OCI-LY7 (cell line): ENCODE data around the gene TRABD2B. TPM values are rescaled to one million over a fixed set of nuclear protein-coding genes. Genes with fewer than 3 reads are reported as not detected.

Experiments used
- BruUV-seq: library from RNA; stranded (reverse); fragments of 400-500 nt; replicated peaks from 2 replicates; lab custom pipeline; 2021; lab: Mats Ljungman, UMichigan
- CTCF ChIA-PET: fragments of 300-600 bp; sonication (Branson Sonifier 250); formaldehyde crosslinking; loops from one replicate; lab custom pipeline; 2022; ENCODE audit warnings: antibody characterized with exemption; ENCODE audit not compliant: unreplicated experiment; lab: Charles Lee
- POLR2A ChIA-PET: fragments of 300-600 bp; sonication (Branson Sonifier 250); formaldehyde crosslinking; loops from one replicate; lab custom pipeline; 2022; ENCODE audit warnings: antibody characterized with exemption; lab: Charles Lee
- DNase-seq: peaks from one replicate; pipeline ENCODE4 v3.0.0-alpha.2; 2015; ENCODE audit warnings: low spot score
- H2AFZ ChIP-seq: fragments of 200-600 bp; sonication (generic), shearing (Covaris generic); 2 replicates; pipeline ENCODE4 v1.6.1; 2014; ENCODE audit warnings: mild to moderate bottlenecking, antibody characterized with exemption, low read length, moderate library complexity
- H3K27ac ChIP-seq: fragments of 200-600 bp; sonication (generic); 2 replicates; pipeline ENCODE4 v1.5.1; 2014; ENCODE audit warnings: mixed run types, low read depth, mild to moderate bottlenecking, moderate library complexity, low read length, inconsistent platforms; ENCODE audit not compliant: poor library complexity, severe bottlenecking
- H3K36me3 ChIP-seq: fragments of 200-600 bp; sonication (generic); 2 replicates; pipeline ENCODE4 v1.6.1; 2014; ENCODE audit warnings: mild to moderate bottlenecking, antibody characterized with exemption, low read length, moderate library complexity, mixed read lengths; ENCODE audit not compliant: insufficient read depth
- H3K4me1 ChIP-seq: fragments of 200-600 bp; sonication (generic); 2 replicates; pipeline ENCODE4 v1.5.1; 2014; ENCODE audit warnings: mild to moderate bottlenecking, low read length; ENCODE audit not compliant: insufficient read depth, poor library complexity, severe bottlenecking
- H3K4me2 ChIP-seq: fragments of 200-600 bp; sonication (generic); 2 replicates; pipeline ENCODE4 v1.6.1; 2014; ENCODE audit warnings: mild to moderate bottlenecking, low read length
- H3K4me3 ChIP-seq: fragments of 200-600 bp; sonication (generic); 2 replicates; pipeline ENCODE4 v1.5.1; 2014; ENCODE audit warnings: mild to moderate bottlenecking, low read depth, low read length; ENCODE audit not compliant: poor library complexity, severe bottlenecking
- H3K79me2 ChIP-seq: fragments of 200-600 bp; sonication (generic); 2 replicates; pipeline ENCODE4 v1.6.1; 2016; ENCODE audit warnings: low read depth, mild to moderate bottlenecking, low read length, moderate library complexity, mixed read lengths; ENCODE audit not compliant: insufficient read depth
- H3K9me2 ChIP-seq: fragments of 200-600 bp; sonication (generic); 2 replicates; pipeline ENCODE4 v1.6.1; 2016; ENCODE audit warnings: mild to moderate bottlenecking, low read length, mixed read lengths; ENCODE audit not compliant: insufficient read depth
- H3K9me3 ChIP-seq: fragments of 200-600 bp; sonication (generic); 2 replicates; pipeline ENCODE4 v1.6.1; 2014; ENCODE audit warnings: mild to moderate bottlenecking, mixed run types, low read length, mixed read lengths
- H4K20me1 ChIP-seq: fragments of 200-600 bp; sonication (generic); 2 replicates; pipeline ENCODE4 v1.6.1; 2014; ENCODE audit warnings: mild to moderate bottlenecking, antibody characterized with exemption, low read length, moderate library complexity, mixed read lengths; ENCODE audit not compliant: insufficient read depth
- CTCF ChIP-seq: fragments of 200-600 bp; sonication (generic); conservative IDR thresholded peaks from 2 replicates; pipeline ENCODE4 v1.5.1; 2014; ENCODE audit warnings: mild to moderate bottlenecking, antibody characterized with exemption, low read length, moderate library complexity, mixed read lengths
- EZH2phosphoT487 ChIP-seq: fragments of 200-600 bp; sonication (generic); IDR thresholded peaks from 2 replicates; pipeline ENCODE4 v1.6.1; 2018; ENCODE audit warnings: low read depth, borderline replicate concordance, mild to moderate bottlenecking, mixed run types, antibody characterized with exemption, low read length, moderate library complexity, mixed read lengths
- intact Hi-C: fragments of 100-400 bp; cut with micrococcal nuclease; formaldehyde crosslinking; loops from one replicate; pipeline ENCODE4 v1.10.0; 2022; ENCODE audit not compliant: unreplicated experiment
- total RNA-seq, 2 experiments: library from RNA; depleted of rRNA in 1 of 2; stranded (reverse); fragments of >200 nt in 1 of 2; shearing (Covaris generic) in 1 of 2; gene quantifications; 2 replicates each; pipeline ENCODE4 v1.2.3, GENCODE V29; 2014 to 2022

The TRABD2B gene
- total RNA-seq, 2 experiments from 2014 or later, result not detected

- intact Hi-C loops, result no loop called here
- POLR2A ChIA-PET, result no interaction called here
- H3K79me2 ChIP-seq, result no peaks in the 10 kb centered on the region
- H3K9me3 ChIP-seq, result no peaks in the 10 kb centered on the region
- no peak overlapping the region for H2AFZ ChIP-seq
- H3K4me2 ChIP-seq, result no peak overlapping the region
- no peaks in the 10 kb centered on the region for H3K9me2 ChIP-seq
- H3K4me1 ChIP-seq, result no peaks in the 10 kb centered on the region
- no peaks in the 10 kb centered on the region for H3K36me3 ChIP-seq
- no peak overlapping the region for H3K4me3 ChIP-seq
- H3K27ac ChIP-seq, result no peak overlapping the region
- H4K20me1 ChIP-seq, result no peaks in the 10 kb centered on the region
- TF ChIP-seq CTCF (no peak), EZH2phosphoT487 (no peak)
- no peak for DNase-seq
- no TSS peak for BruUV-seq
- CTCF ChIA-PET, result no interaction called here
Measured at GRCh38 chr1:47787560-47787959, 209.6 kb downstream of the TRABD2B start.

GRCh38 chr1:47786316-47786715 lies 210.9 kb downstream of the TRABD2B start:
- no peak for DNase-seq
- TF ChIP-seq EZH2phosphoT487 (no peak), CTCF (no peak)
- H3K9me3 ChIP-seq, result no peaks in the 10 kb centered on the region
- H3K9me2 ChIP-seq, result no peaks in the 10 kb centered on the region
- POLR2A ChIA-PET, result no interaction called here
- H3K4me3 ChIP-seq, result no peak overlapping the region
- CTCF ChIA-PET, result no interaction called here
- intact Hi-C loops, result no loop called here
- no peak overlapping the region for H3K27ac ChIP-seq
- H3K4me2 ChIP-seq, result no peak overlapping the region
- no peaks in the 10 kb centered on the region for H4K20me1 ChIP-seq
- no TSS peak for BruUV-seq
- H2AFZ ChIP-seq, result no peak overlapping the region
- H3K4me1 ChIP-seq, result no peaks in the 10 kb centered on the region
- no peaks in the 10 kb centered on the region for H3K36me3 ChIP-seq
- H3K79me2 ChIP-seq, result no peaks in the 10 kb centered on the region

GRCh38 chr1:47785561-47786271 lies 211.5 kb downstream of the TRABD2B start:
- Histone ChIP-seq H3K79me2 (no peaks in the 10 kb centered on the region), H4K20me1 (no peaks in the 10 kb centered on the region), H3K36me3 (no peaks in the 10 kb centered on the region), H3K4me3 (no peak overlapping the region), H3K27ac (no peak overlapping the region), H3K9me3 (no peaks in the 10 kb centered on the region), H3K9me2 (no peaks in the 10 kb centered on the region), H3K4me2 (no peak overlapping the region), H2AFZ (no peak overlapping the region), H3K4me1 (no peaks in the 10 kb centered on the region)
- ChIA-PET POLR2A (no interaction called here), CTCF (interaction anchor here (0.5 kb wide), 1 partner anchor 439 kb away, joined by 3 read pairs; no protein-coding TSS in a partner anchor)
- no TSS peak for BruUV-seq
- no peak for DNase-seq
- intact Hi-C loops, result no loop called here
- TF ChIP-seq CTCF, result no peak
- TF ChIP-seq EZH2phosphoT487, result no peak
